Iris pigment epithelial cell (primary cell): ENCODE data around the gene PGAM2.
"Not testable (repeated sequence)": the region's sequence is repeated elsewhere in the genome, so short reads cannot be mapped to it uniquely, and the experiment has no call there.

Experiments used
- DNase-seq: peaks from one replicate; pipeline ENCODE4 v3.0.0-alpha.2; 2011; ENCODE audit warnings: low read depth

Gene PGAM2

GRCh38 chr7:44050121-44050914 lies 15.0 kb downstream of the PGAM2 start:
- no peak for DNase-seq

DNA sequence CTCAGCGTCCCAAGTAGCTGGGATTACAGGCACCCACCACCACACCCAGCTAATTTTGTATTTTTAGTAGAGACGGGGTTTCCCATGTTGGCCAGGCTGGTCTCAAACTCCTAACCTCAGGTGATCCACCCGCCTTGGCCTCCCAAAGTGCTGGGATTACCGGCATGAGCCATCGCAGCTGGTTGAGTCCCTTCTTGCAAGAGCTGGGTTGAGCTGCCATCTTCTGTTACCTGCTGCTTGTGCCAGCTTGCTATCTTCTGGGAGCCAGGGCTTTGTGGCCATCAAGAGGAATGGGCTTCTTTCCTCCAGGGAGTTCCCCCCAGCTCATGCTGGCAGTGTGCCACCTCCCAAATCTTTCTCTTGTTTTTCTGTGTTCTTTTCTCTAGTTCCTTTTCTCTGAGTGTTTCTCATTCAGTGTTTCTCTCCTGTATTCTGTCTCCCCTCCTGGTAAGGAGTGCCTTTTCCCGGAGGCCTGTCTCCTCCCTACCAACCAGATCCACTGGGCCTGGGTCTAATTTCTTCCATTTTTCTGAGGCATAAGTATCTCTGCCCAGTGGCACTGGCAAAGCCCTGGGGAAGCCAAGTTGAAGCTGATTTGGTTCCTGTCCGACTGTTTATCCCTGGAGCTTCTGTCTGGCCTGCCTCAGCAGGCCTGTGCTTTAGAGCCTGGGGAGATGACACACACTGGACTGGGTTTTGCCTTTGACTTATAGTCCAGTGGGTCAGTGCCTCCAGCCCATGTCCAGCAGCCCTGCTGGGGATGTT lies 17.2 kb downstream of the PGAM2 start:
- DNase-seq: no peak

DNA sequence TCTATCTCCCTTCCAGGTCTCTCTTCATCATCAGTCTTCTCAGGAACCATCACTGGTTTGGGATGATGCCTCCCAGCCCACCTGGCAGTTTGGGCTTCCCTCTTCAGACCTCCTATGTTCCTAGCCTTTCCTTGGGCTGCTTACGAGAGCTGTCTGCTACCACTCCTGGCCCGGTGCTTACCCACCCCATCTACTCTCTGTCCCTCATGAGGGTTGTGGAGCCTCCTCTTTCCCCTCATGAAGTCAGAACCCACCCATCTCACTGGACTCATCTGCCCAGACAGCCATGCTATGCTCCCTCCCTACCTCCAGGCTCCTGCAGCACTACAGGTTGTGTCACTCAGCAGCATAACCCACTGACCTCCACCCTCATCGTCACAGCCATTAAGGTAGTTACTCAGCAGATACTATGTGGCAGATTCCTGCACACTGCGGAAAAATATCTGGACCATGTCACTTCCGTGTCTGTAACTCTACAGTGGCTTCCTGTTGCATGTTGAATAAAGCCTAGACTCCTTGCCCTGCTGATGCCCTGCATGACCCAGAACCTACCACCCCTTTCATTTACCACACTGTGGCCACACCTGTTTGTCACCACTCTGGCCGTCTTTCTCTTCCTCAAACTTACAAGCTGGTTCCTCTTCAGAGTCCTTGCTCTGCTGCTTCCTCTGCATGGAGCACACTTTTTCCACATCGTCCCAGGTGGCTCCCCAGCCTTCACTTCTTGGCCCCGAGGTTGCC lies 18.9 kb downstream of the PGAM2 start:
- DNase-seq: no peak

DNA sequence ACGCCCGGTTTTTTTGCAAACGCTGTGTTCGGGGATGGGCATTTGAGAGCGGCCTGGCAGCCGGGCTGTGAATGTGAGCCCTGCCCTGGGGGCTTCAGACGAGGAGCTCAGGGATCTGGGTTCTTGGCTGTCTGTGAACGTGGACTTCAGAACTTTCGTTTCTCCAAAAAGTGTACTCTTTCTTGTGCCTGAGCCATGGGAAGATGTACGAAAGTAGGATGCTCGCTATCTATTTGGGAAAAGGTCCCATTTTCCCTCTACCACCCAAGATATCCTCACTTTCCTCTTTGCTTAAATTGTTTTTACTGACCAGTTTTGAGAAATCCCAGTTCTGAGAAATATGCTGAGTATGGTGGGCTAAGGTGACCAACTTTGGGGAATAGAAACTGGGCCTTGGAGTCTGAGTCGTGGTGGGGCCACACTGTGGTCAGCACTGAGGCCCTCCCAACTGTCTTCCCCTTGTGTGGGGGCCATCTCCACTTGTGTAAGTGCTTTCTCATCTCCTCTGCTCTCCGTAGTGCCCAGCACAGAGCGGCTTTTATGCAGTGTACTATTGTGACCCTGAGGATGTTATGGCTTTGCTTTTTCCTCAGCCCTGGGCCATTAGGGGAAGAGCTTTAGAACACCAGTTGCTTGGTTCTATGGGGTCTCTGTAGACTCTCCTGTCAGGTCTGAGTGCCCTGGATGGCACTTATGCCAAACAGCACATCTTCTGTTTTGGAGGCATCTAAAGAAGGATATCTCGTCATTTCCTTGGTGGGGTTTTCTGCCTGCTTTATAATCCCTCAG lies 19.9 kb downstream of the PGAM2 start:
- no peak for DNase-seq

GRCh38 chr7:44044315-44045225 lies 20.8 kb downstream of the PGAM2 start, which contains the start of gene DBNL:
Gene DBNL (plus strand): TSS chr7:44044702. CDS start chr7:44044738, 36 bp downstream.
- DNase-seq: peak; percentile 85

DNA sequence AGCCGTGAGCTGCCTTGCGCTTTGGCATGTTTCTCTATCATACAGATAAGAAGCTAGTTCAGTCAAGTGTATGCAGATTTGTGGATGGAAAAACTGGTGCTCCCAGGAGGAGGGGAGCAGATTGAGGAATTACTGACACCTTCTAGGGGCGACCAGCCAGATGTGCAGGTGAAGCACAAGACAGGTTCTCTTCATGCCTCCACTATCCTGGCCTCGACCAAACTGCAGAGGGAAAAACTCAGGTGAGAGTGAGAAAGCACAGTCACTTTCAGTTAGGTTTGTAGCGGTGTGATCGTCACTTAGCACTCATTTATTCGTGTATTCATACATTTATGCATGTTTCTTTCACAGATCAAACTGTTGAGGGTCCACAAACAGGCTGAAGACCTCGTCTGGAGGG lies 21.5 kb downstream of the PGAM2 start:
- no peak for DNase-seq

DNA sequence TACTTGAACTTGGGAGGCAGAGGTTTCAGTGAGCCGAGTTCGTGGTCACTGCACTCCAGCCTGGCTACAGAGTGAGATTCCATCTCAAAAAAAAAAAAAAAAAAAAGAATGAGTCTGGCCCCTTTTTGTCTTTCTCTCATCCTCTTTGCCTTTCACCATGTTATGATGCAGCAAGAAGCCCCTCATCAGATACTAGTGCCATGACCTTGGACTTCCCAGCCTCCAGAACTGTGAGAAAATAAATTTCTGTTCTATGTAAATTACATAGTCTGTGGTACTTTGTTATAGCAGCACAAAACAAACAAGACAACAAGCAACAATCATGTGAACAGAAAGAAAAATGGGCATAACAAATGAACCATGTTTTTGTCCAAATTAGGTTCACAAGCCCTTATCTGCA lies 23.1 kb downstream of the PGAM2 start:
- no peak for DNase-seq

DNA sequence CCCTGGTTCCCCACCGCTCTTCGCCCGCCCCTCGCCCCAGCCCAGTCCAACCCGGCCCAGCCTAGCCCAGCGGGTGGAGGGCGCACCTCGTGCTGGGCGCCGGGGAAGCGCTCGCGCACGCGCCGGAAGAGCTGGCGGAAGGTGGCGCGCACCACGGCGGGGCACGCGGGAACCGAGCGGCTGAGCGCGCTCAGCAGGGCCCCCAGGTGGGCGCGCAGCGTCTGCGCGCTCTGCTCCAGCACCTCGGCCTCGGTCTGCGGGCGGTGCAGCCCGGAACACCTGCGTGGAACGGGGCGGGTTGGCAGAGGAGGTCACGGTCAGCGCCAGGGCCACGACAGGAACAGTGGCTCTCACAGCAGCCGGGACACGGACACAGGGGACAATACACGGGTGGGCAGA lies 24.9 kb downstream of the PGAM2 start:
- DNase-seq: not testable (repeated sequence)

- not testable (repeated sequence) for DNase-seq
Observed at GRCh38 chr7:44039800-44040492, 25.4 kb downstream of the PGAM2 start.

DNA sequence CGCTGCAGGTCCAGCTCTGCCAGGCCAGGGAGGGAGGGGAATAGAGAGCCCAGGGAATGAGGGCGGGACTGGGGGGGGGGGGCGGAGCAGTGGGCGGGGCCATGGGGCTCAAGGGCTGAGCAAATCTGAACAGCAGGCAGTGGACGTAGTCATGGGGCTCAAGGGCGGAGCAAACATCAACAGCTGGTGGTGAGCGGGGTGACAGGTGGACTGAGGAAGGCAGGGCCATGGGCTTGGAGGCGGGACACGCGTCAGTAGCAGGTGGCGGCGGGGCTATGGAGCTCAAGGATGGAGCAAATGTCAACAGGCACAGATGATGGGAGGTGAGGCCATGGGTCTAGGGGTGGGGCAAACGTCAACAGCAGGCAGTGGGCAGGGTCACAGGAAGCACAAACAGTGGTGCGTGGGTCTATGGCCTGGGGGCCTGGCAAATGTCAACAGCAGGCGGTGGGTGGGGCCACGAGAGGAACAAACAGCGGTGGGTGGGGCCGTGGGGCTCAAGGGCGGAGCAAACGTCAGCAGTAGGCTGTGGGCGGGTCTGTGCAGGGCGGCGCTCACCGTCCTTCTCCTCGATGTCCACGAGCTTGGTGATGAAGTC lies 26.3 kb downstream of the PGAM2 start:
- peak; percentile 58 for DNase-seq

DNA sequence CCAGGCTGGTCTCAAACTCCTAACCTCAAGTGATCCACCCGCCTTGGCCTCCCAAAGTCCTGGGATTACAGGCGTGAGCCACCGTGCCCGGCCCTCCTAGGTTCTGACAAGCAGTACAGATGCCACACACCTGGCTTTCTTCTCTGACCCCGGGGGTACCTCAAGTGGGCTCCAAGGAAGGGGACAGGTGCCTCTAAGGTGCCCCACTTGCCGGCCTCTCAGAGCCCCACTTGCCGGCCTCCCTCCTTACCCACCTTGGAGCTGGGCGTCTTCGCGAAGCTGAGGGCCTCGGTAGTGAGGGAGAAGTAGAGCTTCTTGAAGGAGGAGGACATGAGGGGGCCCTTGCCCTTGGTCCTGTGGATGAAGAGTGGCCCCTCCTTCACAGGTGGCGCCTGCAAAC lies 26.8 kb downstream of the PGAM2 start:
- DNase-seq: not testable (repeated sequence)

DNA sequence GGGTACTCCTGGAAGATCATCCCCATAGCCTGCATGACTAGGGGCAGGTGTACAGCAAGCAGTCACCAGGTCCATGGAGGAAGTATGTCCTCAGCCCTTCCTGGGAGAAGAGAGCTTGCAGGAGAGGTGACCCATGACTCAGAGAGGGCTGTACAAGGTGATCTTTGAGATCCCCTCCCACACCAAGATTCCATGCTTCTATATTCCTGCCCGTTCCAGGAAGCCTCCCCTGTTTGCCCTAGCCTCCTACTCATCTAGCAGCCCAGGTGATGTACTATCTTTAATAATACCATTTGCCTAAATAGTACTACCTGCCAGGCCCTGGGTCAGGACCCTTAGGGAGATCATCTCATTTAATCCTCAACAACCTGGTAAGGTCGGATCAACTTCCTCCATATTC lies 27.4 kb downstream of the PGAM2 start:
- DNase-seq: not testable (repeated sequence)

DNA sequence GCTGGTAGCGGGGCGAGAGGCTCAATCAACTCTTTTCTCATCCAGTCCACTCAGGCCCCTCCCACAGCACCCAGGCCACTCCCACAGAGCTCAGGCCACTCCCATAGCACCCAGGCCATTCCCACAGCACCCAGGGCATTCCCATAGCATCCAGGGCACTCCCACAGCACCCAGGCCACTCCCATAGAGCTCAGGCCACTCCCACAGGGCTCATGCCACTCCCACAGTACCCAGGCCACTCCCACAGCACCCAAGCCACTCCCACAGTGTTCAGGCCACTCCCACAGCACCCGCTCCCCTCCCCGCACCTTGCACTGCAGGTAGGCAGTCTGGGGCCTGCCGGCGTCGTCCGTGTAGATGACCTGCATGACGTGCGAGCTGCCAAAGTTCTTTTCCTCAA lies 29.0 kb downstream of the PGAM2 start:
- peak; percentile 53 for DNase-seq

DNA sequence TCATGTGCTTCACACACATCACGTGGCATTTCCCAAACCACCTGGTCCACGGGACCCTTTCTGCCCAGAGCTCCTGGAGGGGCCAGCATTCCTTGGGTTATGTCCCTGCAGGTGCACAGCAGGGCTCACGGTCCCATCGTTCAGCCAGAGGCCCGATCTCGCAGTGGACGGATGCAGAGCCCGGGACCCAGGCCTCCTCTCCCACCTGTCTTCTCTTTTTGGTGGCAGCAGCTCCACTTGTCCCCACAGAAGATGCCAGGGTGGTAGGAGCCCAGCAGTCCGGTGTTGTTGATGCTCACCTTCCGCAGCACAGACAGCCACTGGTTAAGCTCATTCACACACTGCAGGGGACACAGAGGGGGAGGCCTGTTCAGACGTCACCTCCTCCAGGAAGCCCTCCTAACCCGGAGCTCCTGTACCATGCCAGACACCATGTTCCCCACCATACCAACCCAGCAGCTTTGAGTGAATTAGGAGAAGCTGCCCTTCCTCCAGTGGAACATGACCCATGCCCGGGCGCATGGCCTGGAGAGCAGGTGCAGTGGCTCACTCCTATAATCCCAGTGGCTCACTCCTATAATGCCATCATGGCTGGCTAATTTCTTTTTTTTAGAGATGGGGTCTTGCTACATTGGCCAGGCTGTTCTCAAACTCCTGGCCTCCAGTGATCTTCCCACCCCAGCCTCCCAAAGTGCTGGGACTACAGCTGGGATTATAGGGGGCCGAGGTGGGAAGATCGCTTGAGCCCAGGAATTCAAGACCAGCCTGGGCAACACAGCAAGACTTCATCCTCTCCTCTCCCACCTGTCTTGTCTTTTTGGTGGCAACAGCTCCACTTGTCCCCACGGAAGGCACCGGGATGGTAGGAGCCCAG lies 31.2 kb downstream of the PGAM2 start:
- not testable (repeated sequence) for DNase-seq

DNA sequence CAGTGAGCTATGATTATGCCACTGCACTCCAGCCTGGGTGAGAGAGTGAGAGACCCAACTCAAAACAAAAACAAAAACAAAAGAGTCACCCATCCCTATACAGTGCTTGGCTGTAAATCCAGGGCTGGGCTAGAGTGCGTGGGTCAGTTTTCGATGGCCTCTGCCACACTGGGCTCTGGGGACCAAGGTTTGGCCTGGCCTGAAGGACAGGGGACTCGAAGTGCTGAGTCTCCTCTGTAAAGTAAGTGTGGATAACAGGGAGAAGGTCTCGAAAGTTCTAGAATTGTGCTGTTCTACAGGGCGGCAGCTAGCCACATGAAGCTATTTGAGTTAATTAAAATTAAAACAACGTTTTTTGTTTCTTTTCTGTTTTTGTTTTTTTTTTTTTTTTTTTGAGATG lies 33.3 kb downstream of the PGAM2 start:
- not testable (repeated sequence) for DNase-seq

- DNase-seq: not testable (repeated sequence)
Observed at GRCh38 chr7:44031319-44031718, 34.0 kb downstream of the PGAM2 start.

DNA sequence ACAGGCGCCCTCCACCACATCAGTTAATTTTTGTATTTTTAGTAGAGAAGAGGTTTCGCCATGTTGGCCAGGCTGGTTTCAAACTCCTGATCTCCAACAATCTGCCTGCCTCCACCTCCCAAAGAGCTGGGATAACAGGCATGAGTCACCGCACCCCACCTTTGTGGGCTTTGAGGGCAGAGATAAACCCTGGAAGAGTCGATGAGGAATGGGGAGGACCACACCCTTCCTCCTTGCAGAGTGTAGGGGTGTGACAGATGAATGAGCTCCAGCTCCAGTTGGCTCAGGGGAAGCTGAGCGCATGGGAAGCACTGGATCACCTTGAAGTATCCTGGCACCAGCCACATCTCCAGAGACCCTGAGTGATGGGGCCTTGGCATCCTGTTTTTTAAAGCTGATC lies 35.3 kb downstream of the PGAM2 start:
- not testable (repeated sequence) for DNase-seq

GRCh38 chr7:44029433-44029832 lies 35.9 kb downstream of the PGAM2 start:
- not testable (repeated sequence) for DNase-seq
